Measurements from ENCODE around the gene DLG2. TPM values are rescaled to one million over a fixed set of nuclear protein-coding genes. Genes with fewer than 3 reads are reported as not detected.

Gene DLG2
- total RNA-seq, 1 donor from 2014 or later = 6.7 TPM

- Mint-ChIP-seq H3K4me1 (no peaks in the 10 kb centered on the region), H3K27me3 (ENCODE audit: low read depth) (peaks cover 12% of the 10 kb centered on the region), H3K9me3 (no peaks in the 10 kb centered on the region), H3K36me3 (no peaks in the 10 kb centered on the region), H3K4me3 (no peak overlapping the region), H3K27ac (no peak overlapping the region)
- no peak for TF ChIP-seq CTCF (IDR thresholded peaks at IDR 0.05; ENCODE audit: unreplicated experiment)
- no peak for DNase-seq (ENCODE audit: low spot score in 2 of 2, unreplicated experiment in 2 of 2)
These were observed 1066.9 kb downstream of the DLG2 start for GRCh38 chr11:84560206-84560605.

- no peak for DNase-seq (ENCODE audit: low spot score in 2 of 2, unreplicated experiment in 2 of 2)
- H3K4me1 Mint-ChIP-seq = no peaks in the 10 kb centered on the region
- H3K27me3 Mint-ChIP-seq (ENCODE audit: low read depth) = peaks cover 12% of the 10 kb centered on the region
- no peak overlapping the region for H3K4me3 Mint-ChIP-seq
- no peaks in the 10 kb centered on the region for H3K9me3 Mint-ChIP-seq
- peak; percentile 87 for TF ChIP-seq CTCF (IDR thresholded peaks at IDR 0.05; ENCODE audit: unreplicated experiment)
- no peaks in the 10 kb centered on the region for H3K36me3 Mint-ChIP-seq
- H3K27ac Mint-ChIP-seq = no peak overlapping the region
These were observed 1068.8 kb downstream of the DLG2 start for GRCh38 chr11:84558085-84558905.

- Mint-ChIP-seq H3K9me3 (no peaks in the 10 kb centered on the region), H3K36me3 (no peaks in the 10 kb centered on the region), H3K27me3 (ENCODE audit: low read depth) (peaks cover 6% of the 10 kb centered on the region), H3K4me1 (no peaks in the 10 kb centered on the region), H3K27ac (no peak overlapping the region), H3K4me3 (no peak overlapping the region)
- DNase-seq (ENCODE audit: low spot score in 2 of 2, unreplicated experiment in 2 of 2) = no peak
- TF ChIP-seq CTCF (IDR thresholded peaks at IDR 0.05; ENCODE audit: unreplicated experiment) = no peak
These were observed 1074.4 kb downstream of the DLG2 start for GRCh38 chr11:84552791-84553190.

- H3K4me1 Mint-ChIP-seq = no peaks in the 10 kb centered on the region
- peaks cover 14% of the 10 kb centered on the region for H3K27me3 Mint-ChIP-seq (ENCODE audit: low read depth)
- no peak for TF ChIP-seq CTCF (IDR thresholded peaks at IDR 0.05; ENCODE audit: unreplicated experiment)
- DNase-seq (ENCODE audit: low spot score in 2 of 2, unreplicated experiment in 2 of 2) = no peak
- H3K36me3 Mint-ChIP-seq = no peaks in the 10 kb centered on the region
- H3K9me3 Mint-ChIP-seq = peaks cover 6% of the 10 kb centered on the region
- no peak overlapping the region for H3K27ac Mint-ChIP-seq
- no peak overlapping the region for H3K4me3 Mint-ChIP-seq
These were observed 1077.9 kb downstream of the DLG2 start for GRCh38 chr11:84549217-84549616.

GRCh38 chr11:84544566-84544965 is 1082.6 kb downstream of the DLG2 start:
- Mint-ChIP-seq H3K27me3 (ENCODE audit: low read depth) (peaks cover 8% of the 10 kb centered on the region), H3K4me1 (peaks cover 10% of the 10 kb centered on the region), H3K4me3 (no peak overlapping the region), H3K9me3 (peaks cover 6% of the 10 kb centered on the region), H3K36me3 (no peaks in the 10 kb centered on the region), H3K27ac (no peak overlapping the region)
- no peak for TF ChIP-seq CTCF (IDR thresholded peaks at IDR 0.05; ENCODE audit: unreplicated experiment)
- no peak for DNase-seq (ENCODE audit: low spot score in 2 of 2, unreplicated experiment in 2 of 2)

Data from mesothelial cell of epicardium (in vitro differentiated cells).